Neuronal stem cell (in vitro differentiated cells): Measurements from ENCODE around the gene DDX39A.
"Not testable (repeated sequence)": the region's sequence is repeated elsewhere in the genome, so short reads cannot be mapped to it uniquely, and the experiment has no call there.

ENCODE experiments used
- DNase-seq: peaks from one replicate; pipeline ENCODE4 v3.0.0-alpha.2; 2013; ENCODE audit warnings: low spot score
- H2AFZ ChIP-seq: one replicate; pipeline ENCODE4 v1.6.1; 2013; ENCODE audit warnings: mild to moderate bottlenecking, low read length, inconsistent platforms
- H2AK5ac ChIP-seq: 2 replicates; pipeline ENCODE4 v1.6.1; 2013; ENCODE audit warnings: low read depth, mild to moderate bottlenecking, inconsistent platforms, low read length, moderate library complexity, mixed read lengths
- H2BK120ac ChIP-seq: 2 replicates; pipeline ENCODE4 v1.6.1; 2013; ENCODE audit warnings: low read depth, mild to moderate bottlenecking, inconsistent platforms, low read length, moderate library complexity, mixed read lengths
- H2BK12ac ChIP-seq: one replicate; pipeline ENCODE4 v1.6.1; 2013; ENCODE audit warnings: low read length, inconsistent platforms
- H2BK15ac ChIP-seq: 2 replicates; pipeline ENCODE4 v1.6.1; 2013; ENCODE audit warnings: mild to moderate bottlenecking, low read length, inconsistent platforms, mixed read lengths
- H2BK5ac ChIP-seq: one replicate; pipeline ENCODE4 v1.6.1; 2013; ENCODE audit warnings: inconsistent platforms, mild to moderate bottlenecking, low read length, moderate library complexity
- H3K14ac ChIP-seq: one replicate; pipeline ENCODE4 v1.6.1; 2013; ENCODE audit warnings: low read length, inconsistent platforms
- H3K18ac ChIP-seq: 2 replicates; pipeline ENCODE4 v1.6.1; 2013; ENCODE audit warnings: low read length, inconsistent platforms
- H3K23ac ChIP-seq: 2 replicates; pipeline ENCODE4 v1.6.1; 2013; ENCODE audit warnings: low read depth, mild to moderate bottlenecking, mixed read lengths, low read length, inconsistent platforms; ENCODE audit not compliant: poor library complexity
- H3K27ac ChIP-seq: replicated peaks from 3 replicates; pipeline ENCODE4 v1.5.1; 2013; ENCODE audit warnings: low read length, inconsistent platforms
- H3K27me3 ChIP-seq, 3 experiments: 2 replicates each; pipeline ENCODE4 v1.6.1; 2013; ENCODE audit warnings: low read length in 3 of 3, mild to moderate bottlenecking in 2 of 3, inconsistent platforms in 1 of 3, low read depth in 1 of 3, mixed read lengths in 1 of 3, moderate library complexity in 1 of 3; ENCODE audit not compliant: control insufficient read depth in 3 of 3, insufficient read depth in 3 of 3
- H3K36me3 ChIP-seq, 2 donors: replicated peaks in 1 of 2; 2 replicates each; pipeline ENCODE4 v1.6.1; 2013; ENCODE audit warnings: low read length in 2 of 2; ENCODE audit not compliant: control insufficient read depth in 2 of 2, insufficient read depth in 2 of 2
- H3K4ac ChIP-seq: 2 replicates; pipeline ENCODE4 v1.6.1; 2013; ENCODE audit warnings: inconsistent platforms, mild to moderate bottlenecking, low read length, moderate library complexity
- H3K4me1 ChIP-seq, 2 donors: 1 replicate in 1 of 2; 2 replicates in 1 of 2; pipeline ENCODE4 v1.6.1; 2013; ENCODE audit warnings: low read length in 2 of 2, low read depth in 1 of 2; ENCODE audit not compliant: control insufficient read depth in 2 of 2, insufficient read depth in 1 of 2
- H3K4me2 ChIP-seq: one replicate; pipeline ENCODE4 v1.6.1; 2013; ENCODE audit warnings: mild to moderate bottlenecking, low read length, inconsistent platforms; ENCODE audit not compliant: insufficient read depth, poor library complexity, severe bottlenecking
- H3K4me3 ChIP-seq, 2 donors: 2 replicates each; pipeline ENCODE4 v1.5.1; 2013; ENCODE audit warnings: low read length in 2 of 2, mild to moderate bottlenecking in 2 of 2, inconsistent platforms in 1 of 2, moderate library complexity in 1 of 2
- H3K79me1 ChIP-seq: one replicate; pipeline ENCODE4 v1.6.1; 2013; ENCODE audit warnings: low read depth, mild to moderate bottlenecking, inconsistent platforms, low read length, moderate library complexity
- H3K9ac ChIP-seq: one replicate; pipeline ENCODE4 v1.6.1; 2013; ENCODE audit warnings: mild to moderate bottlenecking, low read depth, low read length, inconsistent platforms; ENCODE audit not compliant: poor library complexity
- H3K9me3 ChIP-seq, 2 donors: replicated peaks in 1 of 2; 2 replicates each; pipeline versions ENCODE3 to v1.6.1; 2013; ENCODE audit warnings: low read length in 2 of 2, mild to moderate bottlenecking in 2 of 2, inconsistent platforms in 1 of 2, low read depth in 1 of 2, mixed read lengths in 1 of 2, moderate library complexity in 1 of 2; ENCODE audit not compliant: control insufficient read depth in 2 of 2, insufficient read depth in 1 of 2
- H4K8ac ChIP-seq: one replicate; pipeline ENCODE4 v1.6.1; 2013; ENCODE audit warnings: low read depth, mild to moderate bottlenecking, inconsistent platforms, low read length, moderate library complexity
- H4K91ac ChIP-seq: one replicate; pipeline ENCODE4 v1.6.1; 2013; ENCODE audit warnings: low read length, low read depth, mild to moderate bottlenecking, inconsistent platforms; ENCODE audit not compliant: poor library complexity
- whole genome bisulfite sequencing, 2 donors: extraction: QIAGEN DNeasy Blood & Tissue Kit; methylation state at CpG; one replicate each; pipeline ENCODE4 v1.1.7; 2013; ENCODE audit warnings: missing lambda C conversion rate in 2 of 2, mixed read lengths in 1 of 2; ENCODE audit not compliant: insufficient read length in 2 of 2, insufficient replicate concordance in 1 of 2; ENCODE audit errors: extremely low coverage in 2 of 2; 5-methylcytosine and 5-hydroxymethylcytosine counted together

DDX39A gene

DNA sequence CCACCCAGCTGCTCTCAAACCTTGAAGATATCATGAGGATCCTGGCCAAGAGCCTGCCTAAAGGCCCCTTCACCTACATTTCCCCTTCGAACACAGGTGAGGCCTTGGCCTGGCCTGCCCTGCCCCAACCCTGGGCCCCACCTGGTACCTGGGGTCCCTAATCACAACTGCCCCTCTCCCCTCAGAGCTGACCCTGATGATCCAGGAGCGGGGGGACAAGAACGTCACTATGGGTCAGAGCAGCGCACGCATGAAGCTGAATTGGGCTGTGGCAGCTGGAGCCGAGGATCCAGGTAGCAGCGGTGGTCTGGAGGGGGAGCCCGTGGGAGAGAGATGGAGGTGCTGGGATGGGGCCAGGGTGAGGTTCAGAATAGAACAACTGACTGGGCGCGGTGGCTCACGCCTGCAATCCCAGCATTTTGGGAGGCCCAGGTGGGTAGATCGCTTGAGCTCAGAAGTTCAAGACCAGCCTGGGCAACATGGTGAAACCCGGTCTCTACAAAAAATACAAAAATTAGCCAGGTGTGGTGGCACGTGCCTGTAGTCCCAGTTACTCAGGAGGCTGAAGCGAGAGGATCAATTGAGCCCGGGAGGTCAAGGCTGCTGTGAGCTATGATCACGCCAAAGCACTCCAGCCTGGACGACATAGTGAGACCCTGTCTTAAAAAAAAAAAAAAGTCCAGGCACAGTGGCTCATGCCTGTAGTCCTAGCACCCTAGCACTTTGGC lies 17.5 kb downstream of the DDX39A start:
- H3K18ac ChIP-seq, result peak overlapping the region; percentile 76
- no peak overlapping the region for H3K9ac ChIP-seq
- H3K4me2 ChIP-seq, result no peak overlapping the region
- H2BK12ac ChIP-seq, result no peak overlapping the region
- H4K91ac ChIP-seq, result no peak overlapping the region
- H3K4me3 ChIP-seq, result no peak overlapping the region
- H3K4me1 ChIP-seq, result peaks cover 3 to 7% of the 10 kb centered on the region in 2 donors
- peak overlapping the region; percentile 84 for H2AK5ac ChIP-seq
- H2BK5ac ChIP-seq, result peak overlapping the region; percentile 94
- peak overlapping the region; percentile 89 for H3K4ac ChIP-seq
- peak overlapping the region; percentile 92 for H2BK15ac ChIP-seq
- no peaks in the 10 kb centered on the region for H3K79me1 ChIP-seq
- H2AFZ ChIP-seq, result no peak overlapping the region
- H3K23ac ChIP-seq, result no peak overlapping the region
- H3K27me3 ChIP-seq, result peaks cover 0 to 3% (median 0%) of the 10 kb centered on the region in 3 experiments
- no peaks in the 10 kb centered on the region for H3K9me3 ChIP-seq
- no CpG with 5 or more reads among the region's 18 CpGs for WGBS, 2 donors
- no peak overlapping the region for H3K14ac ChIP-seq
- H2BK120ac ChIP-seq, result no peak overlapping the region
- no peak overlapping the region for H3K27ac ChIP-seq
- H4K8ac ChIP-seq, result no peak overlapping the region
- peaks cover 0 to 4% of the 10 kb centered on the region in 2 donors for H3K36me3 ChIP-seq
- DNase-seq, result no peak

- DNase-seq, result no peak
- no peak overlapping the region for H3K4me3 ChIP-seq
- H2BK5ac ChIP-seq, result peak overlapping the region; percentile 94
- WGBS, 2 donors, result no CpG with 5 or more reads among the region's 11 CpGs
- no peak overlapping the region for H3K9ac ChIP-seq
- H3K36me3 ChIP-seq, result no peaks in the 10 kb centered on the region
- peak overlapping the region; percentile 84 for H2AK5ac ChIP-seq
- H3K4me2 ChIP-seq, result no peak overlapping the region
- no peak overlapping the region for H3K27ac ChIP-seq
- H3K27me3 ChIP-seq, result peaks cover 0 to 3% (median 0%) of the 10 kb centered on the region in 3 experiments
- H3K4me1 ChIP-seq, result peaks cover 0 to 6% of the 10 kb centered on the region in 2 donors
- H2BK12ac ChIP-seq, result no peak overlapping the region
- H2AFZ ChIP-seq, result no peak overlapping the region
- no peak overlapping the region for H3K4ac ChIP-seq
- H3K79me1 ChIP-seq, result no peaks in the 10 kb centered on the region
- H3K18ac ChIP-seq, result no peak overlapping the region
- H4K8ac ChIP-seq, result no peak overlapping the region
- H2BK15ac ChIP-seq, result peak overlapping the region; percentile 92
- no peaks in the 10 kb centered on the region for H3K9me3 ChIP-seq
- H4K91ac ChIP-seq, result no peak overlapping the region
- no peak overlapping the region for H3K14ac ChIP-seq
- H2BK120ac ChIP-seq, result no peak overlapping the region
- no peak overlapping the region for H3K23ac ChIP-seq
Observed at GRCh38 chr19:14400951-14401431, 18.1 kb downstream of the DDX39A start.

DNA sequence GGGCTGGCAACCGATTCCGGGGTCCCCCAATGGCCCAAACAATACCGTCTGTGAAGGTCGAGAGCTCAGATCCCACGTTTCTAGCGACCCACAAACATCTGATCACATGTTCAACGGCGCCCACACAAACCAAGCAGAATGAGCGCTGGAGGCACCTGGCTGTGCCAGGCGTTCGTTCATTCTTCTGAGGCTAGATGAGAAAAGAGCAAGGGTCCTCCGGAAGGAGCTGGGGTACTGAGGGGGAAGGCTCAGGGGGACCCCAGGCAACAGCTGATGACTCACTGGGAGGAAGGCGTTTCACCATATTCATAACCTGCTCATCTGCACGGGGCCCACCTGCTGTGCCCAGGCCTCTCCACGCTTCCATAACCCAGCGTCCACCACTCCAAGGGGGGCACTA lies 22.0 kb downstream of the DDX39A start:
- not testable (repeated sequence) for H3K23ac ChIP-seq, H3K9me3 ChIP-seq, H2BK120ac ChIP-seq, H3K4me3 ChIP-seq, H3K4me2 ChIP-seq, H3K27me3 ChIP-seq, H2AK5ac ChIP-seq, H2BK15ac ChIP-seq, H3K79me1 ChIP-seq, H3K36me3 ChIP-seq, H3K4me1 ChIP-seq, DNase-seq, H4K91ac ChIP-seq, H4K8ac ChIP-seq, H3K18ac ChIP-seq, H3K27ac ChIP-seq, H2BK12ac ChIP-seq, H3K4ac ChIP-seq, H3K9ac ChIP-seq, H3K14ac ChIP-seq, H2BK5ac ChIP-seq, H2AFZ ChIP-seq
- WGBS, 2 donors, result no CpG with 5 or more reads among the region's 16 CpGs

DNA sequence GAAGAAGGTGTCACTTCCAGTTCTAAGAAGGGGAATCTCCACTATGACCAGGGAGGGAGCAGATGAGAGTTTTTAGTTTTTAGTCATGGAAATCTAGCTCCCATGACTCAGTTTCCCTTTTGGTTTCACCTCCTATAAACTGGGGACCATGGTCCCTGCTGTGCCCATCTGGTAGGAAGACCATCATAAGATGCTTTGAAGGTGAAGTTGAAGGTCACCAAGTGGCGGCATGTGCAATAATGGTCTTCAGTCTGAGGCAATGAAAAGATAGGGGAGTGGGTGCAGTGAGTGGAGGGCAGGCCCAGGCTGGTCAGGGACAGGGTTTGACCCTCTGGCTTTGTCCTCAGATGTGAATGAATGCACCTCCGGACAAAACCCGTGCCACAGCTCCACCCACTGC lies 22.4 kb downstream of the DDX39A start:
- H2BK120ac ChIP-seq, H3K4me2 ChIP-seq, H3K79me1 ChIP-seq, H3K4me1 ChIP-seq, H3K36me3 ChIP-seq, H3K18ac ChIP-seq, DNase-seq, H3K27me3 ChIP-seq, H4K8ac ChIP-seq, H3K14ac ChIP-seq, H2BK12ac ChIP-seq, H3K4ac ChIP-seq, H3K9ac ChIP-seq, H2AFZ ChIP-seq, H2BK5ac ChIP-seq, H3K4me3 ChIP-seq, H3K27ac ChIP-seq, H4K91ac ChIP-seq, H3K23ac ChIP-seq, H2BK15ac ChIP-seq, H2AK5ac ChIP-seq, H3K9me3 ChIP-seq: not testable (repeated sequence)
- WGBS, 2 donors, result no CpG with 5 or more reads among the region's 3 CpGs
